GM12878 (cell line): Measurements from ENCODE around the gene ELL. TPM values are rescaled to one million over a fixed set of nuclear protein-coding genes. Genes with fewer than 3 reads are reported as not detected.

Experiments
- ATAC-seq: fragments of 200-7000 bp; cut with Tn5 transposase; 3 replicates; pipeline ENCODE4 v1.9.1; 2020; ENCODE audit warnings: mild to moderate bottlenecking, moderate library complexity
- BruUV-seq: library from RNA; stranded (reverse); fragments of 400-500 nt; replicated peaks from 2 replicates; lab custom pipeline; 2021; lab: Mats Ljungman, UMichigan
- CTCF ChIA-PET: fragments of 300-600 bp; sonication (Branson Sonifier 250); formaldehyde crosslinking; extraction: SDS; loops from one replicate; lab custom pipeline; 2021; ENCODE audit warnings: inconsistent platforms; lab: Yijun Ruan, JAX
- POLR2A ChIA-PET: fragments of 350-600 bp; formaldehyde crosslinking; extraction: SDS; loops from one replicate; lab custom pipeline; 2021; ENCODE audit warnings: inconsistent platforms; lab: Charles Lee
- RAD21 ChIA-PET: fragments of 300-600 bp; sonication (Branson Sonifier 250); formaldehyde crosslinking; loops from one replicate; lab custom pipeline; 2023; ENCODE audit warnings: antibody characterized with exemption; ENCODE audit not compliant: unreplicated experiment; lab: Charles Lee
- SMC1A ChIA-PET: fragments of 300-600 bp; sonication (Branson Sonifier 250); formaldehyde crosslinking; loops from one replicate; lab custom pipeline; 2023; ENCODE audit not compliant: unreplicated experiment, uncharacterized antibody; lab: Charles Lee
- DNase-seq: peaks from one replicate; pipeline ENCODE4 v3.0.0-alpha.2; 2011; ENCODE audit warnings: low read depth, low spot score
- FAIRE-seq: peaks from 3 replicates; lab custom pipeline; 2011; peaks lifted over from hg19 to GRCh38; lab: Jason Lieb, UNC
- H2AFZ ChIP-seq: 2 replicates; pipeline ENCODE4 v1.6.0; 2011; ENCODE audit warnings: low read depth, low read length, control low read depth; ENCODE audit not compliant: control insufficient read depth
- H3K27ac ChIP-seq: 2 replicates; pipeline ENCODE4 v1.5.1; 2011; ENCODE audit warnings: control low read depth; ENCODE audit not compliant: control insufficient read depth, insufficient read depth
- H3K27me3 ChIP-seq, 2 experiments: replicated peaks in 1 of 2; 2 replicates each; pipeline versions ENCODE4 v1.6.0 to v1.6.1; 2011; ENCODE audit warnings: low read length in 1 of 2; ENCODE audit not compliant: control insufficient read depth in 2 of 2, insufficient read depth in 2 of 2
- H3K36me3 ChIP-seq, 2 experiments: 2 replicates each; pipeline ENCODE4 v1.5.1; 2011; ENCODE audit warnings: low read length in 1 of 2; ENCODE audit not compliant: control insufficient read depth in 2 of 2, insufficient read depth in 2 of 2
- H3K4me1 ChIP-seq: 2 replicates; pipeline ENCODE4 v1.6.1; 2011; ENCODE audit warnings: mild to moderate bottlenecking, low read length, moderate library complexity, mixed read lengths; ENCODE audit not compliant: control insufficient read depth, insufficient read depth
- H3K4me2 ChIP-seq: 2 replicates; pipeline ENCODE4 v1.6.0; 2011; ENCODE audit warnings: control low read depth; ENCODE audit not compliant: control insufficient read depth, insufficient read depth
- H3K4me3 ChIP-seq: fragments of 200-600 bp; sonication (generic); 2 replicates; pipeline ENCODE4 v1.5.1; 2016
- H3K79me2 ChIP-seq: 2 replicates; pipeline ENCODE4 v1.6.0; 2011; ENCODE audit warnings: low read length; ENCODE audit not compliant: control insufficient read depth, insufficient read depth
- H3K9ac ChIP-seq: 2 replicates; pipeline ENCODE4 v1.8.0; 2011; ENCODE audit warnings: low read length, control low read depth, mixed read lengths; ENCODE audit not compliant: control insufficient read depth, insufficient read depth
- H3K9me3 ChIP-seq: replicated peaks from 3 replicates; pipeline ENCODE4 v1.5.1; 2011; ENCODE audit warnings: mild to moderate bottlenecking, low read length; ENCODE audit not compliant: control insufficient read depth, insufficient read depth
- H4K20me1 ChIP-seq: 2 replicates; pipeline ENCODE4 v1.6.0; 2011; ENCODE audit not compliant: control insufficient read depth, insufficient read depth
- ETV6 ChIP-seq, 2 experiments: fragments of 450-650 bp in 1 of 2; IDR thresholded peaks in 1 of 2; conservative IDR thresholded peaks in 1 of 2; 2 replicates each; pipeline ENCODE4 v1.6.1; 2014; ENCODE audit warnings: antibody characterized with exemption in 1 of 2, borderline replicate concordance in 1 of 2, low read depth in 1 of 2, mild to moderate bottlenecking in 1 of 2, moderate library complexity in 1 of 2
- KLF5 ChIP-seq: fragments of 450-650 bp; IDR thresholded peaks from 2 replicates; pipeline ENCODE4 v1.6.1; 2014; ENCODE audit warnings: mild to moderate bottlenecking; ENCODE audit not compliant: partially characterized antibody
- MEF2A ChIP-seq: IDR thresholded peaks from 2 replicates; pipeline ENCODE4 v1.6.1; 2011; ENCODE audit warnings: low read depth, mild to moderate bottlenecking, low read length, moderate library complexity; ENCODE audit not compliant: insufficient read depth
- POLR2A ChIP-seq: IDR thresholded peaks from 2 replicates; pipeline ENCODE4 v1.6.1; 2011; ENCODE audit warnings: low read depth, mild to moderate bottlenecking, low read length
- RAD21 ChIP-seq: IDR thresholded peaks from 2 replicates; pipeline ENCODE4 v1.6.1; 2011; ENCODE audit warnings: mild to moderate bottlenecking, low read depth, low read length, moderate library complexity; ENCODE audit not compliant: insufficient read depth
- RELA ChIP-seq: fragments of 450-650 bp; IDR thresholded peaks from 2 replicates; pipeline ENCODE4 v1.8.0; 2014; ENCODE audit warnings: borderline replicate concordance; ENCODE audit not compliant: partially characterized antibody
- WGBS: methylation state at CpG from one replicate; pipeline ENCODE4 v1.1.6; 2016; ENCODE audit warnings: low lambda C conversion rate; ENCODE audit not compliant: insufficient replicate concordance, insufficient coverage; ENCODE audit errors: missing lambda C conversion rate; 5-methylcytosine and 5-hydroxymethylcytosine counted together
- in situ Hi-C: fragments of 300-500 bp; cut with MboI; formaldehyde crosslinking; loops from 9 replicates; pipeline ENCODE4 v1.14.3; 2018; ENCODE audit warnings: mixed read lengths
- intact Hi-C: fragments of 100-400 bp; cut with micrococcal nuclease; formaldehyde crosslinking; loops from one replicate; pipeline ENCODE4 v1.14.2; 2022; ENCODE audit not compliant: unreplicated experiment
- polyA plus RNA-seq, 11 experiments: library from polyadenylated mRNA; depleted of rRNA in 4 of 11; unstranded in 6 of 11; stranded (reverse) in 5 of 11; fragments of >200 nt; fragmentation: Nextera tagmentation in 4 of 11; fragmentation: Illumina TruSeq in 1 of 11; extraction: Ambion mirVana in 4 of 11; extraction: Trizol in 1 of 11; gene quantifications; 1 replicate in 1 of 11; 2 replicates in 10 of 11; pipeline versions ENCODE4 v1.2.1 to v1.2.3, GENCODE V29; 2011 to 2016; ENCODE audit warnings: inconsistent platforms in 2 of 11, missing spikeins in 2 of 11, low read depth in 1 of 11
- total RNA-seq, 4 experiments: library from RNA; depleted of rRNA in 3 of 4; stranded (reverse); fragments of >200 nt in 3 of 4; fragmentation: Illumina TruSeq in 1 of 4; extraction: Trizol in 1 of 4; gene quantifications; 2 replicates each; pipeline versions ENCODE4 v1.2.1 to v1.2.3, GENCODE V29; 2013 to 2021
- TF ChIP-seq, protein P1 (sequence below), 3 experiments: IDR thresholded peaks in 2 of 3; conservative IDR thresholded peaks in 1 of 3; 2 replicates each; pipeline ENCODE4 v1.5.1; 2011; ENCODE audit warnings: low read depth in 3 of 3, low read length in 3 of 3, mild to moderate bottlenecking in 3 of 3, control low read depth in 2 of 3, moderate library complexity in 2 of 3, inconsistent platforms in 1 of 3, mixed read lengths in 1 of 3; ENCODE audit not compliant: control insufficient read depth in 2 of 3, insufficient read depth in 1 of 3; ENCODE audit errors: extremely low read depth in 1 of 3

ELL gene
- total and polyA plus RNA-seq, 10 of the 15 experiments (the other 5 are each of a cell fraction or from before 2014, with no cell fraction given) = 0.91 to 25.0 (median 9.1) TPM

DNA sequence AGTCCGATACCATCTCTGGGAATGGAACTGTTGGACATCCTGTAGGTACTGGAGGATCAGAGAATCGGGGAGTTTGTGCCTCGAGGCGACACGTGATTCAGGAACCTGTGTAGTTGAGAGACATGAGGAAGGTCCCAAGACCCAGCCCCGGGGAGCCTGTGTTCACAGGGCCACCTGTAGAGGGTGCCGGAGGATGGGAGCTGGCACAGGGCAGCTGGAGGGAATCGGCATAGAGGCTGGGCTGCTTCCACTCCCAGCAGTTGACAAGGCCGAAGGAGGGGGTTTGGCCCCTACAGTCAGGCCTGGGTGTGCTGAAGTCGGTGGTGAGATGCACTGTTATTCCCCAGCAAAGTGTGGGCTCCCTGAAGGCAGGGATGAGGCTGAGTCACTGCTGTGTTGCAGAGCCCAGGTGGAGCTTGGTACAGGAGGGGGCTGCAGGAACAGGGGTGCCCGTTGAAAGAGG lies 81.4 kb downstream of the ELL start:
- H3K4me1 ChIP-seq = peaks cover 9% of the 10 kb centered on the region; the same call in 1 of the 2 replicates
- WGBS = 50% methylated on average over 11 of the region's 11 CpGs

More for the DNA sequence above, 81.4 kb downstream of the ELL start:
- H3K27ac ChIP-seq = no peak overlapping the region
- intact Hi-C loops (no loop called here), in situ Hi-C loops (no loop called here)
- no peaks in the 10 kb centered on the region for H3K27me3 ChIP-seq
- RAD21 ChIA-PET = no interaction called here
- CTCF ChIA-PET = interaction anchor here (0.7 to 1.0 kb wide), 2 partner anchors 11 to 24 kb away, joined by 3 read pairs; no protein-coding TSS in a partner anchor
- H3K9me3 ChIP-seq = no peaks in the 10 kb centered on the region; the same call in 2 of the 3 replicates
- H3K9ac ChIP-seq = no peak overlapping the region
- no peak overlapping the region for H3K4me3 ChIP-seq
- H3K36me3 ChIP-seq = peaks cover 3 to 13% of the 10 kb centered on the region in 2 experiments; a peak in 3 of 4 replicates
- DNase-seq (no peak), FAIRE-seq (no peak), ATAC-seq (peak; percentile 56)
- no peak overlapping the region for H2AFZ ChIP-seq
- POLR2A ChIA-PET = interaction anchor here (0.6 kb wide), 1 partner anchor 182 kb away, joined by 3 read pairs; no protein-coding TSS in a partner anchor
- H3K4me2 ChIP-seq = no peak overlapping the region
- H3K79me2 ChIP-seq = no peaks in the 10 kb centered on the region
- no TSS peak for BruUV-seq
- TF ChIP-seq RAD21 = 0 out of 2 replicates have a peak, but pooled peaks have one; percentile 30
- TF ChIP-seq KLF5 = no peak
- TF ChIP-seq ETV6 (conservative IDR thresholded peaks at IDR 0.05 in 1 of 2, IDR thresholded peaks at IDR 0.05 in 1 of 2; ENCODE audit: borderline replicate concordance in 1 of 2, low read depth in 1 of 2) = no peak
- peak; percentile 14 for TF ChIP-seq RELA
- TF ChIP-seq, protein P1, sequence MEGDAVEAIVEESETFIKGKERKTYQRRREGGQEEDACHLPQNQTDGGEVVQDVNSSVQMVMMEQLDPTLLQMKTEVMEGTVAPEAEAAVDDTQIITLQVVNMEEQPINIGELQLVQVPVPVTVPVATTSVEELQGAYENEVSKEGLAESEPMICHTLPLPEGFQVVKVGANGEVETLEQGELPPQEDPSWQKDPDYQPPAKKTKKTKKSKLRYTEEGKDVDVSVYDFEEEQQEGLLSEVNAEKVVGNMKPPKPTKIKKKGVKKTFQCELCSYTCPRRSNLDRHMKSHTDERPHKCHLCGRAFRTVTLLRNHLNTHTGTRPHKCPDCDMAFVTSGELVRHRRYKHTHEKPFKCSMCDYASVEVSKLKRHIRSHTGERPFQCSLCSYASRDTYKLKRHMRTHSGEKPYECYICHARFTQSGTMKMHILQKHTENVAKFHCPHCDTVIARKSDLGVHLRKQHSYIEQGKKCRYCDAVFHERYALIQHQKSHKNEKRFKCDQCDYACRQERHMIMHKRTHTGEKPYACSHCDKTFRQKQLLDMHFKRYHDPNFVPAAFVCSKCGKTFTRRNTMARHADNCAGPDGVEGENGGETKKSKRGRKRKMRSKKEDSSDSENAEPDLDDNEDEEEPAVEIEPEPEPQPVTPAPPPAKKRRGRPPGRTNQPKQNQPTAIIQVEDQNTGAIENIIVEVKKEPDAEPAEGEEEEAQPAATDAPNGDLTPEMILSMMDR (IDR thresholded peaks at IDR 0.05 in 2 of 3, conservative IDR thresholded peaks at IDR 0.05 in 1 of 3; ENCODE audit: control insufficient read depth in 2 of 3, extremely low read depth in 1 of 3, insufficient read depth in 1 of 3, low read depth in 3 of 3, low read length in 3 of 3) = peak; percentile 41 to 68 (median 58); a peak in 5 of 6 replicates
- TF ChIP-seq POLR2A = peak; percentile 49; the same call in 1 of the 2 replicates
- no peak for TF ChIP-seq MEF2A
- TF ChIP-seq, all 136 proteins: peak for 4
- SMC1A ChIA-PET = interaction anchor here (1.0 kb wide), 1 partner anchor 19 kb away, joined by 3 read pairs; no protein-coding TSS in a partner anchor
- H4K20me1 ChIP-seq = no peaks in the 10 kb centered on the region; the same call in 1 of the 2 replicates
